Stimulated activated CD4-positive, alpha-beta T cell treated with anti-CD3 and anti-CD28 coated beads, TNF-alpha, amount 100 ng/mL, for 48 hours (primary cell): ENCODE results near the gene CHPF.

Experiments
- DNase-seq, 3 donors: peaks; one replicate each; pipeline ENCODE4 v3.0.0-alpha.2; 2020; ENCODE audit warnings: low read depth in 3 of 3

CHPF gene

DNA sequence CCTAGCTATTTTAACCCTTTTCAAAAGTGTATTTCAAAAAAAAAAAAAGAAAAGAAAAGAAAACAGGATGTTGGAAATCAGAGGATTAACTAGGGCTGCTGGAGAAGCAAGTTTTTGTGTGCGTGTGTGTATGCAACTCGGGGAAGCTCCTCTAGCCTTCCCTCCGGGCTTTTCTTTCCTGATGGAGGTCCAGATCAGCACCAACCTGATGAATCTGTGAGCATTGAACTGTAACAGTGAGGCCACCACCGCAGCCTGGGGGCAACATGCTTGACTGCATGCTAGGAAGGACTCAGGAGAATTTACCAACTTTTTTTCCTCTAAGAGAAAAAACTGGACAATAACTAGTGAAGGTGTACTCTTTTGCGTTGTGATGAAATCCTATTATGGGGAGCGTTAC is 25.4 kb upstream of the CHPF start:
- no peak for DNase-seq

DNA sequence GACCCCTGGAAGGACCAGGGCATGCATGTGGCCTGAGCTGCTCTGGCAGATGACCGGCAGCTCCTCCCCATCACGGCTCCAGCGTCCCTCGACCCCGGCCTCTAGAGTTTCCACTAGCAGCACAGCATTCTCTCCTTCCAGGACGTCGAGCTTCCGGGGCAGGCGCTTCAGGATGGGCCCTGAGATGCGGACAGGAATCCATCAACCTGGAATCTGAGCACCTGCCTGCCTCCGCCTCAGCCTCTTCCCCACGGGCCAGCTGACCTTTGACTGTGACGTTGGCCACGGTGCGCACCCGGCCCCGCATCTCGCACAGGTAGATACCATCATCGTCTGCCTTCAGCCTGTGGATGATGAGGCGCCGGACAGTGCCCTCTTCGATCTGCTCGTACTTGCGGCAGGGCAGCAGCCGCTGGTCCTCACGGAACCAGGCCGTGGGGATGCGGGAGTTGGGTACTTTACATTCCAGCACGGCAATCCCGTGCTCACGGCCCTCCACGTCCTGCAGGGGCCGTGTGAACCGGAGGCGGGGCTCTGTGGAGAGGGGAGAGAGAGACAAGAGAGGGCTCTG is 24.3 kb upstream of the CHPF start:
- no peak for DNase-seq

DNA sequence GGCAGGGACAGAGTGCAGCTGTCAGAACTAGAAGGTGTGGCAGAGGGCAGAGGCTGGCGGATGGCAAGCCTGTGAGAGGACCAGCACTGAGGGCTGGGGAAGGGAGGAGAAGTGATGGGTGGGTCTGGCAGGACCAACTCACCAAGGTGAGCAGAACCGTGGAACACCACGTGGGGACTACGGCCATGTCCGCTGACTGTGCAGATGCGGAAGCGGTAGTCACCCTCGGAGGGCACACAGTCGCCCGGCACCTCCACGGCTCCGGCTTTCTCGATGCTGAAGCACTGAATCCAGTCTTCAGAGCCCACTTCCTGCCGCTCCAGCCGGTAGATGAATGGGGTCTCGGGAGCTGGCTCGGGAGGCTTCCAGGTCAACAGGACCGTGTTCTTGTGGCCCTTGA is 23.5 kb upstream of the CHPF start:
- DNase-seq = no peak

DNA sequence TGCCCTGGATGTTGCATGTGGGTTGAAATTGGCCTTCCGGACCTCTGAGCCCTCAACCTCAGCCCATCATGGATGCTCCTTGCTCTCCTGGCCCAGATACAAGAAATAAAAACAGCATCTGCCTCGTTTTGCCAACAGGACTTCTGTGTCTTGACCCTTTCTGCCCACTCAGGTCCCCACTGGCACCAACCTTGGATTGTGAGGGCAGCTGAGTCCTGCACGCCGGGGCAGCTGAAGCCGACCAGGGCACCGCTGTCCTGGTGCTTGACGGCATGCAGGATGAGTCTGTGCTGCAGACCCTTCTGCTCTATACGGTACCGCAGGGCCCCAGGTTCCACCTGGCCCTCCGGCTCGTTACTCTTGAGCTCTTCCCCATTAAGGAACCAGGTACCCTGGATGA is 23.0 kb upstream of the CHPF start:
- DNase-seq = no peak

DNA sequence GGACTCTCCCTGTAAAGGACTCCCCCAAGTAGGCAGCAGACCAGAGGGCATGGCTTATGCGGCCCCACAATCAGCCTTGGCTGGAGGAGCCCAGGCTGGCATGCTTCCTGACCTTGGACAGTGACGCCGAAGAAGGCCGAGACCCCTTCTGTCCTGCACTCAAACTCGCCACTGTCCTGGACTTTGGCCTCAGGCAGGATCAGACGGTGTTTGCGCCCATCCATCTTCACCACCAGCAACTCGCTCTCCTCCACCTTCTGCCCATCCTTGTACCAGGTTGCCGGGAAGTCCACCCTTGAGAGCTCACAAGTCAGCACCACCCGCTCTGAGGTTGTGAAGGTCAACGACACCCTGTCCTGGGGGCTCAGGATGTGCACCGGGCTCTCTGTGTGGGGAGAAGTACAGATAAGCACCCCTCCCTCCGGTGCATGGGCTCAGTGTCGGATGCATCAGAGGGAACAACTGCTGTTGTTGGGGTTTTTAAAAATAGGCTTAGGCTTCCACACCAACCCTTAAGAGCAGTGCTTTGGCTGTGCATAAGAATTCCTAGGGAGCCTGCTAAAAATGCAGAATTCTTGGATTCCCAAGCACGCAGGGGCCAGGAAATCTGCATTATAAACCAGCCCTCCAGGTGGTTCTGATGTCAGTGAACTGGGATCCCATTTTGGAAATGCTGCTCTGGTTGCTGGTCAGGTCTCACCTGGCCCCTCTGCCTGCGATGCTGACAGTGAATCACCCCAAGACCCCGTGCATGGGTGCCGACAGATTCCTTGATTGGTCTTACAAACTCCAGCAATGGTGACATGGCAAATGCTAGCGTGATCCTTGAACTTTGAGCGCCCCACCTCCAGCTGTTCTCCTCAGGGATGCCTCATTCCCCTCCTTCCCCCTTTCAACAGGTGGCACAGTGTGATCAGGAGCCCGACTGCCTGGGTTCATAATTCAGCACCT is 21.8 kb upstream of the CHPF start:
- DNase-seq = no peak

DNA sequence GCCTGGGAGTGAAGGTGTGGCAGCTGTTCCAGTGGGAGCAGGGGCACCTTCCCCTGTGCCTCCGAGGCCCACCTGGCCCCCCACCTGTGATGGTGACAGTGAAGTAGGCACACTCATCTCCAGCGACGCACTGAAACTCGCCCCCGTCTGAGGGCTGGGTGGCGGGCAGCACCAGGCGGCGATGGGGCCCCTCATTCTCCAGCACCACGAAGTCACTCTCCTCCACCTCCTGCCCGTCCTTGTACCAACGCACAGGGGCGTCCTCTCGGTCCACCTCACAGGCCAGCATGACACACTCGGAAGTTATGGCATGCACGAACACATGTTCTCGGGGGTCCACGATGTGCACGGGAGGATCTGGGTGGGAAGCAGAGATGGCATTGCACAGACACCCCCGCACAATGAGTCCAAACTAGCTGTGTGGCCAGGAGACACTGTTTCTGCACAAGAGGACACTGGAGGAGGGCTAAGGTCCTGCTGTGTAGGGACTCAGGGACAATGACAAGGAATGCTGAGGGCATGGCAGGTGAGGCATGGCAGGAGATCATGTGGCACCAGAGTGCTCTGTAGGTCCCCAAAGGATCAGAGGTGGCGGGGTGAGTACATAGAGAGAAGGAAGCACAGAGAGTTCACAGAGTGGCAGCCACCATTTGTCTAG is 19.8 kb upstream of the CHPF start:
- no peak for DNase-seq

DNA sequence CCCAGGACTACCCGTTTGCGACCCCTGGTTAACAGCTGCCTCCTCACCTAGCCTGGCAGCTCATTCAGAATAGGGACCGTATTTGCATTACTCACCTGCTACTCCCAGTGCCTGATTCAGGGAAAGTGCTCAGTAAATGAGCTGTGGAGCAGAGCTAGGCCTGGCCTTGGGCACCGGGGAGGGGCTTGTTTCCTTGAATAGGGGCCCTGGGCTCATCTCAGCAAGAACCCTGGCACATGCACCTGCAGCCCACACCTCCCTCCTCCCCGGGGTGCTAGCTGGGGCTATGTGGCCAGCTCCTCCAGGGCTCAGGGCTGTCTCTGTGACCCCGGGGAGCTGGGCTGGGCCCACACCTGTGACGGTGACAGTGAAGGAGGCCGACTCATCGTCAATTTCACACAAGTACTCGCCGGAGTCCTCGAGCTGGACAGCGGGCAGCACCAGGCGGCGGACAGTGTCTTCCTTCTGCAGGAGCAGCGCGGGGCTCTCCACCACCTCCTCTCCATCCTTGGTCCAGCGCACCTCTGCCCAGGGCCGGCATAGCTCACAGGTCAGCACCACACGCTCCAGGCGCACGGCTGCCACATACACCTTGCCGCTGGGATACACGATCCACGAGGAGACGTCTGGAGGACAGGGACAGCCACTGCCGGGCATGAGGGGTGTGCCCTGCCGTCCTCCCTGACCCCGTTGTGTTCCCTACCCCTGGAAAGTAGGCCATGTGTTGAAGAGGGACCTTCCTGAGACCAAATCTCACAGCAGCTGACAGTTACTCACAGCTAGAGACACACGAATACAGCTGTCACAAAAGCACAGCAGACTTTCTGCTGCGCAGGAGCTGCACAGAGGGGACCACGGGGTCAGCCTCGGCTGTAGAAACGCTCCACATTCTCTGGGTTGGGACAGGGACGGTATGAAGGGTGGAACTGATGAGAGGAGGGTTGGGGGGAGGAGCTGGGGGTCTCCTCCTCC is 18.7 kb upstream of the CHPF start:
- DNase-seq = no peak

DNA sequence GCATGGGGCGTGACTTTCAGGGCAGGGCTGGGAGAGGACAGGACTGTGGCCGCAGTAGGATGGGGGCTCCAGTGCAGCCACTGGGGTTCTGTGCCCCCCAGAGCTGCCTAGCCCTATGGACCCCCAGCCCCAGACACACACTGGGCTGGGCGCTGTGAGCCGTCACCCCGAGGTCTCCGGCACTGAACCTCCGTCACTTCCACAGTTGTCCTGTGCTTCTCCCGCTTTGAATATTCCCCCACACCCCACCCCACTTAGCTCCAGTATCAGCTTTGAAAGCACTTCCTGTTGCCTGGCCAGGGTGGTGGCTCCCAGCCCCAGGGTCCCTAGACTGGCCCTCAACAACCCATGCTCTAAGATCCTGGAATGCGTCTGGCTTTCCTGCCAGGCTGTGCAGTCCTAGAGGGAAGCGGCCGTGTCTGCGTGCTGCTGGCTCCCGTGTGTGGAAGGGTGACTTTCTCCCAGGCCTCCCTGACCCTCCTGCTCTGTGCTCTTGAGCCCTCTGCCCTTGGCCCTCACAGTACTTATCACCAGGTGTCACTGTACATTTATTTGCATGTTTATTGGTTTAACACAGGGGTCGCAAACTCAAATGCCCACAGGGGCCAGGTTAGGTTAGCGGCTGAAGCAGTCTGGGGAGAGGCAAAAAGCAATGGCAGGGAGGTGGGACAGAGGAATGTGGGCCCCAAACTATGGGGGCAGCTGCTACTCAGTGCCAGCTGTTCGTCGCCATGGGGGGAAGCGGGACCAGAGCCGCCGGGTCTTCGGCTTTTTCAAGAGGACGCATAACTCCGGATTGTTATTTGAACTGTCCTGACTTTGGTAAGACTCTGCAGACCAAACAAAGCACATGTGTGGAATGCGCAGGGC is 17.8 kb upstream of the CHPF start:
- DNase-seq = no peak

DNA sequence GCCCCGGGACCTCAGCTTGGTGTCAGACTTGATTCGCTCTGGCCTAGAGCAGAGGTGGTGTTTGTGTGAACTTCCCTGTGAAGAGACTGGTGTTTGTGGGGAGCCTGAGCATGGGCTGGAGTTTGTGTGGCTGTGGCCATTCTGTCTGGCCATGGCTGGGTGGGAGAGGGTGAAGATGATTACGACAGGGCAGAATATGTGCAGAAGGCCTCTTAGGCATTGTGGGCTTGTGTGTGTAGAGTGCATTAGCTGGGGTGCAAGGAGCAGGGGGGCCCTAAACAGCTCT is 17.2 kb upstream of the CHPF start:
- DNase-seq = no peak

DNA sequence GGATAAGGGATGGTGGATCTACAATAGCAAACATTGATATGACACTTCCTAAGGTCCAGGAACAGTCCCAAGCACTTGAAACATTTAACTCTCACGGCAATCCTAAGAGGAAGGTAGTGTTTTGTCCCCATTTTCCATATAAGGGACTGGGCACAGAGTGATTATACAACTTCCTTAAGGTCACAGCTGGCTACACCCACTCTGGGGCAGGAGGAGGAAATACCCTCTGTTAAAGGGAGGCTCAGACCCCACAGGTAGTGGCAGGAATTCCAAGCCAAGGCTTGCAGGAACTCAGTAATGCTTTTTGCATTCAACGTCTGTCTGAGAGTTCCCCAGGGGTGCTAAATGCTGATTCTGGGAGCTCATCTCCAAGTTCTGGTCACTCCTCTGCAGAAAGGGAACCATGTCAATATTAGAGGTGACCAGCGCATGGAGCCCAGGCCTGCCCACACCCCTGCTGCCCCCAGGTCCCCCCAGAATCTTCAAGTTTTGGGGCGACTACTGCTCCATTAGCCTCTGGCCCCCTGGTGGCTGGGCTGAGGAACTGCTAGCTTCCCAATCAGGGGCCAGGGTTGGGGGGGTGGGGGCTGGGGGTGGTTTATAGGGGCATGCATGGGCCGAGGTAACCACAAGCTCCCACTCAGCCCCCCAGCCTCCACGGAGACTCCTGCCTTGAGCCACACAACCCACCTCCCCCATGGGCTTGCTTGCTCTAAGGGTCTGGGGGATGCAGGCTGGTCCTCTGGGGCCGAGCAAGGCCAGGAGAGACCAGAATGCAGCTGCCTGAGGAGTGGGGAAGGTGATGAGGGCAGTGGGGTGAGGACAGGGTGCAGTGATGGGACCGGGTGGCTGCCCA is 16.7 kb upstream of the CHPF start:
- DNase-seq = no peak

DNA sequence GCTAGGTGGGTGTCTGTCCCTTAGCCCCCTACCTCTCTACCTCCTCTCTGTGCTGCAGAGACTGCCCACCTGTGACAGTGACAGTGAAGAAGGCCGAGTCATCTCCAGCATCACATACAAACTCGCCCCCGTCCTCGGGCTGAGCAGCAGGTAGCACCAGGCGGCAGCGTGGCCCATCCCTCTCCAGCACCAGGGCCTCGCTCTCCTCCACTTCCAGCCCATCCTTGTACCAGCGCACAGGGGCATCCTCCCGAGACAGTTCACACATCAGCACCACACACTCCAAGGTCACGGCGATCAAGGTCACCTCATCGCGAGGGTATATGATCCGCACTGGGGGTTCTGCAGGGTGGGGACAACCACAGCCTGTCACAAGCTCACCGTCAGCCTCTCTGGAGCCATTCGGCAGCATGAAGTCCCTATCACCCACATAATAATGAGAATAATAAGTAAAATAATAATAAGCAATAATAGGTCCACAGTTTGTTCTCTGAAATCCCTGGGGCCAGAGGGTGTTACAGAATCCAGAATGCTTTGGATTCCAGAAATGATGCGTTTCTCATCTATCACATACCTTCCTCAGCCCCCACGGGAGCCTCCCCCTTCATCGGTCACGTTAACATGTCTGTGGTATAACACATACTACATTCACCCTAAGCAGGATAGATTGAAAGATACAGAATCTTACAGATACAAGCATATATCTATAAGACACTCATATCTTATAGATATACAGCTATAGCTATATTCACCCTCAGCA is 15.7 kb upstream of the CHPF start:
- DNase-seq = no peak

DNA sequence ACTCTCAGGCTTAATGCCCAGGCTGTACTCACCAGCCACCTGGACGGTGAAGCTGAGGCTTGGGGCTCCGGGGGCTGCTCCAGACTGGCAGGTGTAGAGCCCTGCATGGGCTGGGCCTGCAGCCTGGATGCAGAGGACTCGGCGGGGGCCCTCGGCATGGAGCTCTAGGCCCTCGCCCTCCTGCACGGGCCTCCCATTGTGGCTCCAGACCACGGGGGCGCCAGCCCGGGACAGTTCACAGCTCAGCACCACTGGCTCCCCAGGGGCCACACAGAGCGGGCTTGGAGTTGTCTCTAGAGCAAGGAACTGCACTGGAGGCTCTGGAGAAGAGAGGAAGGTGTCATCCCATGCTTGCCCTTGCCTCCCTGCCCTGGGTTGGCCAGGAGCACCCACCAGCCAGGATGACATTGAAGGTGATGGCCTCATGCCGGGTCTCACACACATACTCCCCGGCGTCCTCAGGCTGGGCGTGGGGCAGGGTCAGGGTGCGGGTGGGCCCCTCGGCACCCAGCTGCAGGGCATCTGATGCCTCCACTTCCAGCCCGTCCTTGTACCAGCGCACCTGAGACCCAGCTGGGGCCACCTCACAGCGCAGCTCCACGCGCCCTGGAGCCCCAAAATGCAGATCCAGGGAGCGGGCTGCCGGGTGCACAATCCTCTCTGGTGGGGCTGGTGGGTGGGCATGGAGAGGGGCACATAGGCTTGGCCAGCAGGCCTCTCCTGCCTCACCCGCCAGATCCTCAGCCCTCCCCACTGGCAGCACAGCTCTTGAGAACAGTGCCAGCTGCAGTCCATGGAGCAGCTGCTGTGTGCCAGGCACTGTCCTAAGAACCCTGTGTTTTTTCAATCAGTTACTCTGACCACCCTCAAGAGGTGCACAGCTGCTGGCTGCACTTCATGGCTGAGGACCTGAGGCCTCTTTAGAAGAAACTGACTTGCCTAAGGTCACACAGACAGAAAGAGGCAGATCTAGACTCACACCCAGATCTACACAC is 14.5 kb upstream of the CHPF start:
- no peak for DNase-seq

DNA sequence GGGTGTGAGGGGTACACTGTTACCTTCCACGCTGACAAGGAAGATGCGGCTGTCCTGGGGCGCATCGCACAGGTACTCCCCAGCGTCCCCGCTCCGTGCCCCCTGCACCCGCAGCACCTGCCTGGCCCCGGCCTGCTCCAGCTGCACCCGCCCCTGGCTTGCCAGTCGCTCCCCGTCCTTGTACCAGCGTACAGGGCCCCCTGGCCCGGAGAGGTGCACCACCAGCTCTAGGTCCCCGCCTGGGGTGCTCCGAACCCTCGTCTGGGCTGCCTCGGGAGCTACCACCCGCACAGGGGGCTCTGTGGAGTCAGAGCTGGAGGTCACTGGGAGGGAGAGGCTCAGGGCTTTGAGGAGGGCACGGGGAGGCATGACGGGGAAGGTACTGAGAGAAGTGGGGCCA is 13.7 kb upstream of the CHPF start:
- DNase-seq = no peak

DNA sequence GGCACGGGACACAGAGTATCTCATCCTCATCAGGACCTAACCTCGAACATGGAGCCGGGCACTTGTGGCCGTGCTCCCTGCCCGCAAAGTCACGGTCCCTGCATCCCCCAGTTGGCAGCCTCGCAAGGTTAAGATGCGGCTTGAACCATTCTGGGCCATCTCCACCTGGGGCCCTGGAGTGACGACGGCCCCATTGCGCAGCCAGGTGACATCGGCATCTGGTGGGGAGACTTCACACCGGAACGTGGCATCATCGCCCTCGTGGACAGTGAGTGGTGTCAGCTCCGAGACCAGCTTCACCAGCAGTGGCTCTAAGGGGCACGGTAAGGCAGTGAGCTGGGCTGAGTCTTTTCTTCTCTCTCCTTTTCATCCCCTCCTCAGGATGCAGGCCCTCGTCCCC is 12.8 kb upstream of the CHPF start:
- DNase-seq = no peak

DNA sequence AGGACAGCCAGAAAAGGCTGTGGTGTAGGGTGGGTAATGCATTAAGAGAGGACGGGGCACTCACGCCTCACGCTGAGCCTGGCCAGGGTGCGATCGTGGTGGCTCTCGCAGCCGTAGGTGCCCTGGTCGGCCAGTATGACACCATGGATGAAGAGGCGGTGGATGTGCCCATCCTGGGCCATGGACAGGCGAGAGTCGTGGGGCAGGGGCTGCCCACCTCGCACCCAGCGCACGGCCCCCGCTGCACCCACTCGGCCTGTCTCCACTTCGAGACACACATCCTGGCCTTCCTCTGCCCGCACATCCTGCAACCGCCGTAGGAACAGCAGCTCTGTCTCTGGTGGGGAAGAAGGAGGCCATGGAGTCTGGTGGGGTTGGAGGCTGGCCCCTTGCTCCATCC is 12.3 kb upstream of the CHPF start:
- no peak for DNase-seq

DNA sequence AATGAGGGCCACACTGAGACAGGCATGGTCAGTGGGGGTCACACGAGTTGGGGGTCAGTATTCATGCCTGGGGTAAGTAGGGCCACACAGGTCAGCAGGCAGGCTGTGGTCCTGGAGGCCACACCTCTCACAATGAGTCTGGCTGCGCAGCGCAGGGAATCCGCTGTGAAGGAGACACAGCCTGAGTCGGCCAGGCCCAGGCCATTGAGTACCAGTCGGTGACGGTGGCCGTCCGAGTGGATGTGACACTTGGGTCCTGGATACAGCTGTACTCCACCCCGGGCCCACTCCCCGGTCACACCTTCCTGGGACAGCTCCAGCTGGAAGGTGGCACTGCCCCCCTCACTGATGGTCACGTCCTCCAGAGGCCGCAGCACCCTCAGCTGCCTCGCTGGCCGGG is 10.7 kb upstream of the CHPF start:
- no peak for DNase-seq

DNA sequence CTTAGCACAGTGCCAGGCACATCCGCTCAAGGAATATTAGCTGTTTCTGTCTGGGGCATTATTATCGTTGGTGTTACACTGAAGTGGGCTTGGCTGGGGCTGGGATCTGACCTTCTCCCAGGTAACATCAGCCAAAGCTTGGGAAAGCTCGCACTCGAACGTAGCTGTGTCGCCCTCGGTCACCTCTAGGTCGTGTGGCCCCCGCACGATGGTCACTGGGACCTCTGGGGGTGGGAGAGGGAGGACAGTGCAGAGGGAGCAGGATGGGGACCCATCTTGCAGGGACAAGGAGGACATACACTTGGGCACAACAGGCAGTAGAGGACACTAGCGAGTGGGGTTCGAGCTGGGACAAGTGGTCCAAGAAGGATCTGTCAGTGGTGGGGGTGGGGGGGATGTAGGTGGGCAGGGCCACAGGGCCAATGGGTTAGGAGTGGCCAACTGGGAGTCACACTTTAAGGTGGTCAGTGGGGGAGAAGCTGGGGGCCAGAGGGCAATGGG is 9.9 kb upstream of the CHPF start:
- no peak for DNase-seq

DNA sequence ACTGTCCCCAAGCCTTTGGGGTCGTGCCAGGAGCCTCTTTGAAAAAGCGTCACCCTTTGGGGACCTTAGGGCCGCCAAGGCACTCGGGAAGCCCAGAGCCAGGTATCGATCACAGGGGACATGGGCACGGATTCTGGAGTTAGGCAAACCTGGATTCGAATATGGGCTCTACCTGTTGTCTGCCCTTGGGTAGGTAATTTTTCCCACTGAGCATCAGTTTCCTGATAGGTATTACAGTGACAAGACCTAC is 9.5 kb upstream of the CHPF start:
- no peak for DNase-seq
